Measurements from ENCODE around the gene ZNF445.
A peak's percentile ranks its signal among the peaks of the same experiment; 100 is the strongest.
"Not testable (repeated sequence)": the region's sequence is repeated elsewhere in the genome, so short reads cannot be mapped to it uniquely, and the experiment has no call there.

The ZNF445 gene

DNA sequence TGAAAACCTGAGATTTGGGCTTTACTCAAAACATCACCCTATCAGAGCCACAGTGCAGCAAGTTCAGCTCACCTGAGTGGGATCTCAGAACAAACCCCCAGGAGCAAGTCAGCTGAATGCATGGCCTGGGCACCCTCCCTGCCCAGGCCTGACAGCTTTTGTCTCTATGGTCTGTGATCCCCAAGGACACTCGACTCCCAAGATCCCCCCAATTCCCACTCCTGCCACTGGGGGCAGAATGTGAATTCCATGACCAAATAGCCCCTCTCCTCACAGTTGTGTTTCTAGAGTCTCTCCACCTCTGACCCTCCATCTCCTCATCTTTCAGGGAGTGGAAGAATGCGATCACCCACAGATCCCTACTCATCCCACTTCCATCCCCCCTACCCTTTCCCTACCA, 58.9 kb downstream of the ZNF445 start:
- TF ChIP-seq, protein P1, sequence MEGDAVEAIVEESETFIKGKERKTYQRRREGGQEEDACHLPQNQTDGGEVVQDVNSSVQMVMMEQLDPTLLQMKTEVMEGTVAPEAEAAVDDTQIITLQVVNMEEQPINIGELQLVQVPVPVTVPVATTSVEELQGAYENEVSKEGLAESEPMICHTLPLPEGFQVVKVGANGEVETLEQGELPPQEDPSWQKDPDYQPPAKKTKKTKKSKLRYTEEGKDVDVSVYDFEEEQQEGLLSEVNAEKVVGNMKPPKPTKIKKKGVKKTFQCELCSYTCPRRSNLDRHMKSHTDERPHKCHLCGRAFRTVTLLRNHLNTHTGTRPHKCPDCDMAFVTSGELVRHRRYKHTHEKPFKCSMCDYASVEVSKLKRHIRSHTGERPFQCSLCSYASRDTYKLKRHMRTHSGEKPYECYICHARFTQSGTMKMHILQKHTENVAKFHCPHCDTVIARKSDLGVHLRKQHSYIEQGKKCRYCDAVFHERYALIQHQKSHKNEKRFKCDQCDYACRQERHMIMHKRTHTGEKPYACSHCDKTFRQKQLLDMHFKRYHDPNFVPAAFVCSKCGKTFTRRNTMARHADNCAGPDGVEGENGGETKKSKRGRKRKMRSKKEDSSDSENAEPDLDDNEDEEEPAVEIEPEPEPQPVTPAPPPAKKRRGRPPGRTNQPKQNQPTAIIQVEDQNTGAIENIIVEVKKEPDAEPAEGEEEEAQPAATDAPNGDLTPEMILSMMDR (IDR thresholded peaks at IDR 0.05; ENCODE audit: low read depth, low read length), result peak; percentile 14
- no peak for DNase-seq (ENCODE audit: extremely low read depth, low read depth)

DNA sequence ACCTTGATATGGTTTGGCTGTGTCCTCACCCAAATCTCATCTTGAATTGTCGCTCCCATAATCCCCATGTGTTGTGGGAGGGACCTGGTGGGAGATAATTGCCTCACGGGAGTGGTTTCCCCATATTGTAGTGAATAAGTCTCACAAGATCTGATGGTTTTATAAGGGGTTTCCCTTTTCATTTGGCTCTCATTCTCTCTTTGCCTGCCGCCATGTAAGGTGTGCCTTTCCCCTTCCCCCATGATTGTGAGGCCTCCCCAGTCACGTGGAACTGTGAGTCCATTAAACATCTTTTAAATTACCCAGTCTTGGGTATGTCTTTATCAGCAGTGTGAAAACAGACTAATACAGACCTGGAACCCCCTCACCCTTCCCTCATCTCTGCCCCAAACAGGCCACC, 59.4 kb downstream of the ZNF445 start:
- not testable (repeated sequence) for DNase-seq (ENCODE audit: extremely low read depth, low read depth)

DNA sequence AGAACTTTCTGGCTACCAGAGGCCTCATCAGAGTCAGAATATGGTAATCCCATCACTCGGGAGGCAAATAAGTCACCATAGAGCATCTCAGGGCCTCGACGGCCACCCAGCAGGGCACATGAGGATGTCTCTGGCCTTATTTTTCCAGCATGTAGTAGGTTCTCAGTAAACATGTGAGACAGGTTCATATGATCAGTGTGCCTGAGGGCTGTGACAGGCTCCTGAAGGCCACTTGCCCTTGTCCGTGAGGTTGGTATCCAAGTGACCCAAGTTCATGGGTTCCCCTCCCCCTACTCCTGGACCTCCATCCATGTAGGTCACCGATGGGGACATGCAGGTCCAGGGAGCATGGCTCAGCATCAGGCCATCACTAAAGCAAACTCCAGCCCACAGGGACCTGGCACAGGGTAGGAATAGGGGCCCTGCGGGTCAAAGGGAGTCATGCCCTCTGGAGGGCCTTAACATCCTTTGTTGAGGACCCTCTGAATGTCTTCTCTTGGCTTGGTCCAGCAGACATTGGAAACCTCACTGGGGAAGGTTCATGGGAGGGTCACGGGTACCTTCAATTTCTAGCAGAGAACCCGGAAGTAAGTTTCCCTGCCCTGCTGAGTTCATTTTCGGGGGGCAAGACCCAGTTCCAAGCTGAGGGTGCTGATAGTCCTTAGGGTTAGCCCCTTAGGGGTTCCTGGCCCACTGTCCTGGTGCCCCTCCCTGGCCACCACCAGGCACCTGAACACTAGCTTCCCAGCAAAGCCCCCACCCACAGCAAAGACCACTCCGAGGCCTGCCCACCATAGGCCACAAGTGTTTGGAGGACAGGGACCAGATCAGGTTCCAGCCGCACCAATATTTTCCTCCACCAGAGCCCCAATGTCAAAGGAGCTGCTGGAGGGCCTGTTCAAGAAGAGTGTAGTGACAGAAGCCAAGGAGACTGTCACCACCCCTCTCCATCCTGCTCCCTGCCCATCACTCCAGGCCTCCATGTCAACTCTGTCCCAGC, 61.1 kb downstream of the ZNF445 start:
- TF ChIP-seq, protein P1 (IDR thresholded peaks at IDR 0.05; ENCODE audit: low read depth, low read length), result no peak

DNA sequence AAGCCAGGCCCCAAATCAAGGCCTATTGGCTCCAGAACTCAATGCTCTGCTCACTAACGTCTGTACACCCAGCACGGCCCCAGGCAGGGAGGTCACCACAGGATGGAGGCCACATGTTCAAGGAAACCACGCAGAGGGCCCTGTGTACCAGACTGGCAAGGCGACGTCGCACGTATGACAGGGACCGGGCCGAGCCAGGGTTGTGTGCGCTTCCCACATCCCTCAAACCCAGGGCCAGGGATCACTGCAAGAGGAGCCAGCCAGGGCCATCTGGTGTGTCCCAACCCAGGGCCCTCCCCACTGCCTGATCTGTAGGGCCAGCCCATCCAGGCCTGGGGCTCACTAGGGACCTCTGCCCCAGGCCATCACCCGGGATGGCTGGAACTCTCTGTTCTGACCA, 62.0 kb downstream of the ZNF445 start:
- DNase-seq (ENCODE audit: extremely low read depth, low read depth), result no peak

More for the DNA sequence above, 61.1 kb downstream of the ZNF445 start:
- no peak for DNase-seq (ENCODE audit: extremely low read depth, low read depth)

DNA sequence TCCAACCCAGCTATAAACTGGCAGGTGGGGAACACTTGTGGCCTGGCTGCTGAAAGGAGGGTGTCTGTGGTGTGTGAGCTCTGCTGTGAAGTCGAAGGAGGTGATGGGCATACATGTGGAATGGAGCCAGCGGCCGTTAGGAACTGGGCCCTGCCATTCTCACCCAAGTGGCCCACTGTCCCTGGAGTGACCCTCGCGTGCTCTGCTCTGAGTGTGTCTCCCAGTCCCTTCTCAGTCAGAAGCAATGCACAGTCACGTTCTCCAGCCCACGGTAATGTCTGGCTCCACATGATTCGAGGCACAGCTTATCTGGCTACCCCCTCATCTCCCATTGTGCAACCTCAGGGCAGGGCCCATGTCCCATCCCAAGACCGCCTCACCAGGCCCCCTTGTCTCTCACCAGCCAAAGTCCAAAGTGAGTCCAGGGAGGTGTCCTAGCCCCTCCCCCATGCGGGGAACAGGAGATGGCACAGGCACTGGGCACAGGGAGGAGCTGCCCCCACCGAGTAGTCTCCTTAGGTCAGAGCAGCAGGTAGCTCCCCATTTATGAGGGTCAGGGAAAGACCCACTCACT, 62.9 kb downstream of the ZNF445 start:
- TF ChIP-seq, protein P1 (IDR thresholded peaks at IDR 0.05; ENCODE audit: low read depth, low read length), result no peak
- no peak for DNase-seq (ENCODE audit: extremely low read depth, low read depth)

More for the DNA sequence above, 62.0 kb downstream of the ZNF445 start:
- TF ChIP-seq, protein P1 (IDR thresholded peaks at IDR 0.05; ENCODE audit: low read depth, low read length), result no peak

DNA sequence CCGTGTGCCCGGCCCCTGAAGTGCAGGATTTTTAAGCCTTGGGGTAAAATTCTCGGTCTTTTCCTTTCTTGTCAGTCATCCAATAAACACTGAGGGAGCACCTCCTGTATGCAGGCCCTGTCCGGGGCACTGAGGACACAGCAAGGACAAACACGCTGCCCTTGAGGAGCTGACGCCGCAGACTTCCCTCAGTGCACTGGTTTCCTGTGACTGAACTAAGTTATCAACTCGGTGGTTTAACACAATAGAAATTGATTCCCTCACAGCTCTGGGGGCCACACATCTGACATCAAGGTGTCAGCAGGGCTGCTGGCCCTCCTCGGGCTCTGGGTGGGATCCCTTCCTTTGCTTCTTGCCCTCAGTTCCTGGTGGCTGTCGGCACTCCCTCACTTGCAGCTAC, 65.1 kb downstream of the ZNF445 start:
- TF ChIP-seq, protein P1 (IDR thresholded peaks at IDR 0.05; ENCODE audit: low read depth, low read length), result no peak
- no peak for DNase-seq (ENCODE audit: extremely low read depth, low read depth)

DNA sequence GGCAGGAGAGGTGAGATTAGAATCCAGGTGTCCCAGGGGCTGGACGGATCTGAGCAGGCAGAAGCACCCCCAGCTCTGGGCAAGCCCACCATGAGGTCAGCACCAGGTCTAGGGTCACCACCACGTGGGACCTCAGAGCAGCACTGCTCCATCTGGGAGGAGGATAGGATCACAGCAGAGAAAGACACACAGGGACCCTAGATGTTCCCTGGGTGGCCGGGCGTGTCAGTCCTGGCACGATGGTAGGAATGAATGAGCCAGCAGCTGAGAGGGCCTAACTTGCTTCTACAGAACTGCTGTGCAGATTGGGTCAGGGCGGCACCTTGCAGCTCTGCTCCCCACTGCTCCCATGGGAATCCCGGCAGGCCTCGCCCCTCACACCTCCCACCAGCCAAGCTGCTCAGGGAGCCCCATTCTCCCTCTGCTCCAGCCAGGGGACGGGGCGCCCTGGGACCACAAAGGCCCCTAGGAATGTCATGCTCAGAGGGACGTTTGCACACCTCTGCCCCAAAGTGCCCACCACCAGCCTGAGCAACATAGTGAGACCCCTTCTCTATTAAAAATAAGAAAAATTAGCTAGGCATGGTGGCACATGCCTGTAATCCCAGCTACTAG, 66.3 kb downstream of the ZNF445 start:
- TF ChIP-seq, protein P1 (IDR thresholded peaks at IDR 0.05; ENCODE audit: low read depth, low read length), result no peak
- DNase-seq (ENCODE audit: extremely low read depth, low read depth), result no peak
